ENCODE measurements around the gene ANKRD6.

GRCh38 chr6:89494131-89494793 is 61.3 kb downstream of the ANKRD6 start:
- TF ChIP-seq POLR2AphosphoS5 (IDR thresholded peaks at IDR 0.05) (no peak), POLR2A (IDR thresholded peaks at IDR 0.05) (no peak)
